ENCODE data around the gene CCDC38.
"Not testable (repeated sequence)": the region's sequence is repeated elsewhere in the genome, so short reads cannot be mapped to it uniquely, and the experiment has no call there.

The CCDC38 gene

GRCh38 chr12:95974358-95974757 lies 31.9 kb upstream of the CCDC38 start:
- DNase-seq (ENCODE audit: extremely low read depth, low read depth) = no peak
- TF ChIP-seq CTCF (IDR thresholded peaks at IDR 0.05; ENCODE audit: low read depth, low read length) = no peak

GRCh38 chr12:95972832-95973456 lies 30.5 kb upstream of the CCDC38 start:
- no peak for DNase-seq (ENCODE audit: extremely low read depth, low read depth)

GRCh38 chr12:95970905-95971304 lies 28.5 kb upstream of the CCDC38 start:
- DNase-seq (ENCODE audit: extremely low read depth, low read depth) = no peak
- TF ChIP-seq CTCF (IDR thresholded peaks at IDR 0.05; ENCODE audit: low read depth, low read length) = no peak

More at GRCh38 chr12:95972832-95973456, 30.5 kb upstream of the CCDC38 start:
- TF ChIP-seq CTCF (IDR thresholded peaks at IDR 0.05; ENCODE audit: low read depth, low read length) = no peak

GRCh38 chr12:95969116-95969515 lies 26.7 kb upstream of the CCDC38 start:
- DNase-seq (ENCODE audit: extremely low read depth, low read depth) = not testable (repeated sequence)

- TF ChIP-seq CTCF (IDR thresholded peaks at IDR 0.05; ENCODE audit: low read depth, low read length) = no peak
- no peak for DNase-seq (ENCODE audit: extremely low read depth, low read depth)
Measured at GRCh38 chr12:95967301-95967700, 24.9 kb upstream of the CCDC38 start.

GRCh38 chr12:95966287-95966870 lies 24.0 kb upstream of the CCDC38 start:
- no peak for DNase-seq (ENCODE audit: extremely low read depth, low read depth)
- no peak for TF ChIP-seq CTCF (IDR thresholded peaks at IDR 0.05; ENCODE audit: low read depth, low read length)

GRCh38 chr12:95963096-95963495 lies 20.7 kb upstream of the CCDC38 start:
- DNase-seq (ENCODE audit: extremely low read depth, low read depth) = no peak

More at GRCh38 chr12:95963096-95963495, 20.7 kb upstream of the CCDC38 start:
- TF ChIP-seq CTCF (IDR thresholded peaks at IDR 0.05; ENCODE audit: low read depth, low read length) = no peak
